ENCODE results near the gene C2orf74. TPM values are rescaled to one million over a fixed set of nuclear protein-coding genes. Genes with fewer than 3 reads are reported as not detected.
"Not testable (repeated sequence)": the region's sequence is repeated elsewhere in the genome, so short reads cannot be mapped to it uniquely, and the experiment has no call there.

The C2orf74 gene
- total RNA-seq, 4 donors from 2014 or later: 8.4 to 28.6 (median 21.2) TPM

DNA sequence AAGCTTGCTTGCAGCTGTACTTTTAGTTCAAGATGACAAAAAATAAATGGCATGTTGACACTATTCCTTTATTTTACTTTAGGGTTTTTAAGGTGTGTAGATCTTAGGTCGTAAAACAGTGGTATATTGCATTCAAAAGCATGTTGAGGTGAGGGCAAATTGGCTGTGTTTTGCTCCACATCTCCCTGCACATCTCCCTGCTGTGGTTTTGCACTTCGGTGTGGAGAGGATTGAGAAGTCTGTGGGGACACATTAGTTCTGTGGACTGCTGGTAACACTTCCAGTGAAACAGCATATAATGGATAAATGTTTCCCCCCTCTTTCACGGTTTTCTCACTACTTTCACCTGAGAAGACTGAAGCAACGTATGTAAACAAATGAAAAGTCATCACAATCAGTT, 25.1 kb downstream of the C2orf74 start:
- TF ChIP-seq EP300 (IDR thresholded peaks at IDR 0.05): no peak
- TF ChIP-seq, protein P1, sequence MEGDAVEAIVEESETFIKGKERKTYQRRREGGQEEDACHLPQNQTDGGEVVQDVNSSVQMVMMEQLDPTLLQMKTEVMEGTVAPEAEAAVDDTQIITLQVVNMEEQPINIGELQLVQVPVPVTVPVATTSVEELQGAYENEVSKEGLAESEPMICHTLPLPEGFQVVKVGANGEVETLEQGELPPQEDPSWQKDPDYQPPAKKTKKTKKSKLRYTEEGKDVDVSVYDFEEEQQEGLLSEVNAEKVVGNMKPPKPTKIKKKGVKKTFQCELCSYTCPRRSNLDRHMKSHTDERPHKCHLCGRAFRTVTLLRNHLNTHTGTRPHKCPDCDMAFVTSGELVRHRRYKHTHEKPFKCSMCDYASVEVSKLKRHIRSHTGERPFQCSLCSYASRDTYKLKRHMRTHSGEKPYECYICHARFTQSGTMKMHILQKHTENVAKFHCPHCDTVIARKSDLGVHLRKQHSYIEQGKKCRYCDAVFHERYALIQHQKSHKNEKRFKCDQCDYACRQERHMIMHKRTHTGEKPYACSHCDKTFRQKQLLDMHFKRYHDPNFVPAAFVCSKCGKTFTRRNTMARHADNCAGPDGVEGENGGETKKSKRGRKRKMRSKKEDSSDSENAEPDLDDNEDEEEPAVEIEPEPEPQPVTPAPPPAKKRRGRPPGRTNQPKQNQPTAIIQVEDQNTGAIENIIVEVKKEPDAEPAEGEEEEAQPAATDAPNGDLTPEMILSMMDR (IDR thresholded peaks at IDR 0.05): no peak
- TF ChIP-seq POLR2A (IDR thresholded peaks at IDR 0.05): no peak
- DNase-seq (ENCODE audit: low spot score in 2 of 2): no peak
- Histone ChIP-seq H3K4me1 (peaks cover 0 to 9% (median 3%) of the 10 kb centered on the region in 4 donors), H3K36me3 (peaks cover 2 to 98% (median 24%) of the 10 kb centered on the region in 3 donors), H3K9me3 (no peaks in the 10 kb centered on the region), H3K4me3 (no peak overlapping the region), H3K27ac (no peak overlapping the region), H3K27me3 (no peaks in the 10 kb centered on the region)
- WGBS, 2 donors: 76 to 84% methylated on average over 4 of the region's 4 CpGs

DNA sequence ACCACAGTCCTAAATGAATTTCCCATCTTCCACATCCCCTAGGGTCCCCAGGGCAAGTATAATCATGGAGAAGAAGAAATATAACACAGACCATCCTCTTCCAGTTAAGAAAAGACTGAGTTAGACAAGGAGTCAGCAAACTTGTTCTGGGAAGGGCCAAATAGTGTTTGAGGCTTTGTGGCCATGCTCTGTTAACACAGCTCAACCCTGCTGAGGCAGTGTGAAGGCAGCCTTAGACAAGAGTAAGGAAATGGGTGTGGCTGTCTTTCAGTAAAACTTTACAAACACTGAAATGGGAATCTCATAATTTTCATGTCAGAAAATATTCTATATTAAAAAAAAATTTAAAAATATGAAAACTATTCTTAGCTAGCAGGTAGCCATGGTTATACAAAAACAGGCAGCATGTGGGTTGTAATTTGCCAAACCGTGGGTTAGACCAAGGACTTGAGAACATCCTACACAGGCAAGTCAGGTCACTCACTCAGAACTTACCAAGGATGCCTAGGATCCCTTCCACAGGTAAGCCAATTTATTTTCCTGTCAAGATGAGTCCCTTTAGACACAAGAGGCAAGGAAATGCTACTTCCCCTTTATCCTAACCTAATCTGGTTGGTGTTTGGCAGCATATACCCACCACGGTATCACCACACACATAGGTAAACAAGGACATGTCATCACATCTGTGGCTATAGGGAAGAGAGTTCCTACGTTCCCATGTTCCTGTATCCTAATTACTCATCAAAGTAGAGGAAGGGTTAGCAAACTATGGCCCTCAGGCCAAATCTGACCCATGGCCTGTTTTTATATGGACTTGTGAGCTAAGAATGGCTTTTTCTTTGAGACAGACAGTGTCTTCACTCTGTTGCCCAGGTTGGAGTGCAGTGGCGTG, 31.9 kb downstream of the C2orf74 start:
- H3K27ac ChIP-seq: no peak overlapping the region

DNA sequence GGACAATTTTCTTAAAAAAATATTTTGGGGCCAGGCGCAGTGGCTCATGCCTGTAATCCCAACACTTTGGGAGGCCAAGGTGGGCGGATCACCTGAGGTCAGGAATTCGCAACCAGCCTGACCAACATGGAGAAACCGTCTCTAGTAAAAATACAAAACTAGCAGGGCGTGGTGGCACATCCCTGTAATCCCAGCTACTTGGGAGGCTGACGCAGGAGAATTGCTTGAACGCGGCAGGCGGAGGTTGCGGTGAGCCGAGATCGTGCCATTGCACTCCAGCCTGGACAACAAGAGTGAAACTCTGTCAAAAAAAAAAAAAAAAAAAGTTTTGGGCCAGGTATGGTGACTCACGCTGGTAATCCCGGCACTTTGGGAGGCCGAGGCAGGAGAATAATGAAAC, 32.7 kb downstream of the C2orf74 start:
- not testable (repeated sequence) for DNase-seq (ENCODE audit: low spot score in 2 of 2); H3K4me1 ChIP-seq; H3K27ac ChIP-seq; H3K9me3 ChIP-seq; H3K4me3 ChIP-seq; H3K27me3 ChIP-seq
- WGBS, 2 donors: 87 to 90% methylated on average over 15 of the region's 15 CpGs
- peaks cover 3 to 83% (median 4%) of the 10 kb centered on the region in 3 donors for H3K36me3 ChIP-seq

More for the DNA sequence above, 31.9 kb downstream of the C2orf74 start:
- Histone ChIP-seq H3K36me3 (peaks cover 3 to 83% (median 4%) of the 10 kb centered on the region in 3 donors), H3K4me3 (no peak overlapping the region), H3K27me3 (no peaks in the 10 kb centered on the region), H3K4me1 (no peaks in the 10 kb centered on the region), H3K9me3 (no peaks in the 10 kb centered on the region)
- DNase-seq (ENCODE audit: low spot score in 2 of 2): no peak
- WGBS, 2 donors: 85% methylated on average over 4 of the region's 4 CpGs
- TF ChIP-seq POLR2A (IDR thresholded peaks at IDR 0.05): no peak
- TF ChIP-seq, protein P1 (IDR thresholded peaks at IDR 0.05): no peak
- TF ChIP-seq EP300 (IDR thresholded peaks at IDR 0.05): no peak

DNA sequence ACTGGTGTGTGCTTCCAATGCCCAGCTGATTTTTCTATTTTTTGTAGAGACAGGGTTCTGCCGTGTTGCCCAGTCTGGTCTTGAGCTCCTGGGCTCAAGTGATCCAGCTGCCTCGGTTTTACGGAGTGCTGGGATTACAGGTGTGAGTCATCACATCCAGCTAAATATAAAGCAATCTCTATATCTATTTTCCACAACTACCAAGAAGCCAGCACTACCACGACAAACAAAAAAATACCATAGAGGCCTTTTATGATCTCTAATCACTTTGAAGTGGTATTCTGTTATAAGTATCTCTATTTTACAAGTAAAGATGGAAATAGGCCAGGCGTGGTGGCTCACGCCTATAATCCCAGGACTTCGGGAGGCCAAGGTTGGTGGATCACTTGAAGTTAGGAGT, 34.7 kb downstream of the C2orf74 start:
- Histone ChIP-seq H3K4me3 (no peak overlapping the region), H3K36me3 (peaks cover 4 to 83% (median 6%) of the 10 kb centered on the region in 3 donors), H3K4me1 (no peaks in the 10 kb centered on the region), H3K27ac (no peak overlapping the region), H3K9me3 (no peaks in the 10 kb centered on the region), H3K27me3 (no peaks in the 10 kb centered on the region)
- 94% methylated on average over 7 of the region's 7 CpGs for WGBS, 2 donors
- no peak for DNase-seq (ENCODE audit: low spot score in 2 of 2)
- TF ChIP-seq EP300 (IDR thresholded peaks at IDR 0.05): no peak
- TF ChIP-seq, protein P1 (IDR thresholded peaks at IDR 0.05): no peak
- no peak for TF ChIP-seq POLR2A (IDR thresholded peaks at IDR 0.05)

DNA sequence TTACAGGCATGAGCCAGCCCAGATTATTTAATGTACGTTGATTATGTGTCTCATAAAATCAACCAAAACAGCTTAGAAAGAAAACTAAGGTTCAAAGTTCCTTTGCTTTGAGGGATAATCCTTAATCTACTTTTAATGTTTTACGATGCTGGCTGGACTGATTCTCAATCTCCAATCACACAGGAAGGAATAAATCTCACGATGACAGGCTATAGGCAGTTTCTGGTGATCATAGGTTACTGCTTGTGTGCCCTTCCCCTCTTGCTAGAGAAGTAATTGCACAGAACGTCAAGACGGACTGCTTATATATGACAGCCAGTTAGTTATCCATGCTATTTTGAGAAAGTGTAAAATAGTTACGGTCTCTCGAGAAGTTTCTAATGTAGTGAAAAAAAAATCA, 43.1 kb downstream of the C2orf74 start:
- DNase-seq (ENCODE audit: low spot score in 2 of 2): no peak
- Histone ChIP-seq H3K4me3 (no peak overlapping the region), H3K27ac (no peak overlapping the region), H3K36me3 (peaks cover 0 to 86% (median 6%) of the 10 kb centered on the region in 3 donors), H3K4me1 (no peaks in the 10 kb centered on the region), H3K9me3 (no peaks in the 10 kb centered on the region), H3K27me3 (no peaks in the 10 kb centered on the region)
- WGBS, 2 donors: 71 to 74% methylated on average over 7 of the region's 7 CpGs
- no peak for TF ChIP-seq EP300 (IDR thresholded peaks at IDR 0.05)
- TF ChIP-seq POLR2A (IDR thresholded peaks at IDR 0.05): no peak
- TF ChIP-seq, protein P1 (IDR thresholded peaks at IDR 0.05): no peak
